Liver (tissue), 9 donors: Measurements from ENCODE around the gene CDKN3. TPM values are rescaled to one million over a fixed set of nuclear protein-coding genes. Genes with fewer than 3 reads are reported as not detected.
"Not testable (repeated sequence)": the region's sequence is repeated elsewhere in the genome, so short reads cannot be mapped to it uniquely, and the experiment has no call there.

Experiments used
- DNase-seq: peaks from one replicate; pipeline ENCODE4 v3.0.0-alpha.2; 2017; ENCODE audit warnings: low spot score
- H3K27ac ChIP-seq, 2 donors: one replicate each; pipeline ENCODE4 v1.7.0; 2013; ENCODE audit warnings: inconsistent platforms in 2 of 2, low read length in 2 of 2, control low read depth in 1 of 2, low read depth in 1 of 2, mild to moderate bottlenecking in 1 of 2
- H3K27me3 ChIP-seq, 4 donors: one replicate each; pipeline versions ENCODE4 v1.6.1 to v1.7.0; 2013; ENCODE audit warnings: low read length in 3 of 4, inconsistent platforms in 1 of 4, mild to moderate bottlenecking in 1 of 4, moderate library complexity in 1 of 4; ENCODE audit not compliant: control insufficient read depth in 4 of 4, insufficient read depth in 4 of 4
- H3K36me3 ChIP-seq, 4 donors: one replicate each; pipeline versions ENCODE4 v1.6.1 to v1.7.0; 2013; ENCODE audit warnings: low read length in 3 of 4, mild to moderate bottlenecking in 3 of 4, low read depth in 1 of 4, moderate library complexity in 1 of 4; ENCODE audit not compliant: control insufficient read depth in 4 of 4, insufficient read depth in 3 of 4
- H3K4me1 ChIP-seq, 4 donors: one replicate each; pipeline versions ENCODE4 v1.6.1 to v1.7.0; 2013; ENCODE audit warnings: low read length in 3 of 4, mild to moderate bottlenecking in 3 of 4, moderate library complexity in 1 of 4; ENCODE audit not compliant: control insufficient read depth in 4 of 4, insufficient read depth in 4 of 4
- H3K4me3 ChIP-seq, 3 donors: one replicate each; pipeline versions ENCODE4 v1.6.1 to v1.7.0; 2013; ENCODE audit warnings: low read length in 3 of 3, control low read depth in 1 of 3, low read depth in 1 of 3, mild to moderate bottlenecking in 1 of 3
- H3K9ac ChIP-seq, 2 donors: one replicate each; pipeline ENCODE4 v1.7.0; 2013; ENCODE audit warnings: low read length in 2 of 2, mild to moderate bottlenecking in 2 of 2, moderate library complexity in 2 of 2, control low read depth in 1 of 2, low read depth in 1 of 2
- H3K9me3 ChIP-seq, 4 donors: one replicate each; pipeline versions ENCODE4 v1.6.1 to v1.7.0; 2013; ENCODE audit warnings: low read length in 3 of 4; ENCODE audit not compliant: control insufficient read depth in 4 of 4
- ATF3 ChIP-seq: IDR thresholded peaks from 2 replicates; pipeline ENCODE4 v1.6.1; 2016; ENCODE audit warnings: antibody characterized with exemption
- EGR1 ChIP-seq, 2 donors: IDR thresholded peaks; 2 replicates each; pipeline ENCODE4 v1.6.1; 2016 to 2018; ENCODE audit warnings: antibody characterized with exemption in 2 of 2, low read depth in 2 of 2
- FOXA1 ChIP-seq: IDR thresholded peaks from 2 replicates; pipeline ENCODE4 v1.6.1; 2016; ENCODE audit warnings: antibody characterized with exemption
- HNF4A ChIP-seq, 2 donors: conservative IDR thresholded peaks; 2 replicates each; pipeline ENCODE4 v1.6.1; 2016; ENCODE audit warnings: antibody characterized with exemption in 2 of 2, mild to moderate bottlenecking in 2 of 2
- JUND ChIP-seq, 2 donors: IDR thresholded peaks; 2 replicates each; pipeline ENCODE4 v1.6.1; 2016; ENCODE audit warnings: antibody characterized with exemption in 2 of 2
- NR2F2 ChIP-seq: IDR thresholded peaks from 2 replicates; pipeline ENCODE4 v1.6.1; 2016; ENCODE audit warnings: antibody characterized with exemption
- RAD21 ChIP-seq, 2 donors: IDR thresholded peaks; 2 replicates each; pipeline ENCODE4 v1.6.1; 2016; ENCODE audit warnings: antibody characterized with exemption in 2 of 2, mild to moderate bottlenecking in 2 of 2
- SP1 ChIP-seq: IDR thresholded peaks from 2 replicates; pipeline ENCODE4 v1.6.1; 2018; ENCODE audit warnings: antibody characterized with exemption, mild to moderate bottlenecking
- TAF1 ChIP-seq: conservative IDR thresholded peaks from 2 replicates; pipeline ENCODE4 v1.6.1; 2016; ENCODE audit warnings: antibody characterized with exemption, mild to moderate bottlenecking
- YY1 ChIP-seq: IDR thresholded peaks from 2 replicates; pipeline ENCODE4 v1.6.1; 2016; ENCODE audit warnings: antibody characterized with exemption, mild to moderate bottlenecking
- ZBTB33 ChIP-seq: IDR thresholded peaks from 2 replicates; pipeline ENCODE4 v1.6.1; 2016; ENCODE audit warnings: antibody characterized with exemption
- WGBS: extraction: QIAGEN DNeasy Blood & Tissue Kit; methylation state at CpG from one replicate; pipeline ENCODE4 v1.1.7; 2013; 5-methylcytosine and 5-hydroxymethylcytosine counted together
- polyA plus RNA-seq, 2 donors: library from polyadenylated mRNA; stranded (reverse) in 1 of 2; unstranded in 1 of 2; fragments of 200-250 nt in 1 of 2; fragments of >200 nt in 1 of 2; fragmentation: Nextera tagmentation in 1 of 2; extraction: Ambion mirVana in 1 of 2; gene quantifications; one replicate each; pipeline versions ENCODE4 v1.2.1 to v1.2.3, GENCODE V29; 2013 to 2015
- total RNA-seq, 2 donors: library from RNA; depleted of rRNA; stranded (reverse); fragments of >200 nt; gene quantifications; one replicate each; pipeline ENCODE4 v1.2.3, GENCODE V29; 2014
- TF ChIP-seq, protein P1 (sequence below): fragments of 150-350 bp; IDR thresholded peaks from 2 replicates; pipeline ENCODE4 v1.5.1; 2017; ENCODE audit warnings: improper control_type of control experiment, low read depth, low read length; ENCODE audit not compliant: missing input control
- TF ChIP-seq, protein P2 (sequence below): IDR thresholded peaks from 2 replicates; pipeline ENCODE4 v1.6.1; 2016; ENCODE audit warnings: antibody characterized with exemption, mild to moderate bottlenecking
- TF ChIP-seq, protein P3 (sequence below): IDR thresholded peaks from 2 replicates; pipeline ENCODE4 v1.6.1; 2016; ENCODE audit warnings: antibody characterized with exemption
- donor health status: healthy.
- donor health status: healthy.
- donor health status: healthy.
- donor health status: healthy.
- donor health status: healthy.

Gene CDKN3
- total and polyA plus RNA-seq, 4 donors = 0.50 to 33.9 (median 2.8) TPM

DNA sequence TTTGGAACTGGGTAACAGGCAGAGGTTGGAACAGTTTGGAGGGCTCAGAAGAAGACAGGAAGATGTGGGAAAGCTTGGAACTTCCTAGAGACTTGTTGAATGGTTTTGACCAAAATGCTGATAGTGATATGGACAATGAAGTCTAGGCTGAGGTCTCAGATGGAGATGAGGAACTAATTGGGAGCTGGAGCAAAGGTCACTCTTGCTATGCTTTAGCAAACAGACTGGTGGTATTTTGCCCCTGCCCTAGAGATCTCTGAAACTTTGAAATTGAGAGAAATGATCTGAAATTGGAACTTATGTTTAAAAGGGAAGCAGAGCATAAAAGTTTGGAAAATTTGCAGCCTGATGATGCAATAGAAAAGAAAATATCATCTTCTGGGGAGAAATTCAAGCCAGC, 61.7 kb downstream of the CDKN3 start:
- not testable (repeated sequence) for H3K9me3 ChIP-seq, H3K27me3 ChIP-seq, DNase-seq, H3K4me3 ChIP-seq, H3K27ac ChIP-seq, H3K9ac ChIP-seq, H3K36me3 ChIP-seq, H3K4me1 ChIP-seq
- TF ChIP-seq HNF4A (conservative IDR thresholded peaks at IDR 0.05) (peak; percentile 34 to 39), ATF3 (peak; percentile 28)

- Histone ChIP-seq H3K9me3 (no peaks in the 10 kb centered on the region), H3K9ac (no peak overlapping the region), H3K27me3 (peaks cover 0 to 7% (median 0%) of the 10 kb centered on the region in 4 donors), H3K4me3 (no peak overlapping the region), H3K27ac (no peak overlapping the region), H3K4me1 (peaks cover 0 to 5% (median 2%) of the 10 kb centered on the region in 4 donors), H3K36me3 (no peaks in the 10 kb centered on the region)
- WGBS = 93% methylated on average over 3 of the region's 3 CpGs
- no peak for DNase-seq
- TF ChIP-seq SP1 (no peak), NR2F2 (no peak), ZBTB33 (no peak), HNF4A (conservative IDR thresholded peaks at IDR 0.05) (no peak), RAD21 (IDR thresholded peaks at IDR 0.05) (no peak), TAF1 (no peak), EGR1 (IDR thresholded peaks at IDR 0.05; ENCODE audit: low read depth in 2 of 2) (no peak), ATF3 (no peak)
- TF ChIP-seq, protein P1, sequence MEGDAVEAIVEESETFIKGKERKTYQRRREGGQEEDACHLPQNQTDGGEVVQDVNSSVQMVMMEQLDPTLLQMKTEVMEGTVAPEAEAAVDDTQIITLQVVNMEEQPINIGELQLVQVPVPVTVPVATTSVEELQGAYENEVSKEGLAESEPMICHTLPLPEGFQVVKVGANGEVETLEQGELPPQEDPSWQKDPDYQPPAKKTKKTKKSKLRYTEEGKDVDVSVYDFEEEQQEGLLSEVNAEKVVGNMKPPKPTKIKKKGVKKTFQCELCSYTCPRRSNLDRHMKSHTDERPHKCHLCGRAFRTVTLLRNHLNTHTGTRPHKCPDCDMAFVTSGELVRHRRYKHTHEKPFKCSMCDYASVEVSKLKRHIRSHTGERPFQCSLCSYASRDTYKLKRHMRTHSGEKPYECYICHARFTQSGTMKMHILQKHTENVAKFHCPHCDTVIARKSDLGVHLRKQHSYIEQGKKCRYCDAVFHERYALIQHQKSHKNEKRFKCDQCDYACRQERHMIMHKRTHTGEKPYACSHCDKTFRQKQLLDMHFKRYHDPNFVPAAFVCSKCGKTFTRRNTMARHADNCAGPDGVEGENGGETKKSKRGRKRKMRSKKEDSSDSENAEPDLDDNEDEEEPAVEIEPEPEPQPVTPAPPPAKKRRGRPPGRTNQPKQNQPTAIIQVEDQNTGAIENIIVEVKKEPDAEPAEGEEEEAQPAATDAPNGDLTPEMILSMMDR = no peak
Observed at GRCh38 chr14:54459106-54459505, 62.3 kb downstream of the CDKN3 start.

DNA sequence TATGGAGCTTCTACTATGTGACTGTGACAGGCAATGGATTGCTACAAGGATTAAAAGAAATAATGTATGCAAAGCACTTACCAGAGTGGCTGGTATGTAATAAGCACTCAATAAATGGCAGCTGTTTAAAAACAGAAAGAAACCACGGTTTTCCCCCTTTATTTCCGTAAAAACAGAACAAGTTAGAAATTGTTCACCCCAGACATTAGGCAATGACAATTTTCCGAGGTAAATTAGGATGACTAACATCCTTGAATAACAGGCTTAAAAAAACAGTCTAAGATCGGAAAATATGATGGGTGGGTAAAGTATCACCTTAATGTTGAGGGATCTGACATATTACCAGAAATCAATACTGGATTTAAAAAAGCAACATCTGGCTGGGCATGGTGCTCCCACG, 65.2 kb downstream of the CDKN3 start:
- WGBS = 86% methylated on average over 5 of the region's 5 CpGs
- Histone ChIP-seq H3K27me3 (peaks cover 0 to 7% (median 0%) of the 10 kb centered on the region in 4 donors), H3K4me1 (peaks cover 0 to 3% (median 1%) of the 10 kb centered on the region in 4 donors), H3K36me3 (no peaks in the 10 kb centered on the region), H3K27ac (no peak overlapping the region), H3K4me3 (no peak overlapping the region), H3K9me3 (peaks cover 0 to 5% (median 0%) of the 10 kb centered on the region in 4 donors), H3K9ac (no peak overlapping the region)
- no peak for DNase-seq
- TF ChIP-seq RAD21 (IDR thresholded peaks at IDR 0.05) (no peak), NR2F2 (no peak), SP1 (no peak), TAF1 (no peak), ZBTB33 (no peak), FOXA1 (no peak), YY1 (no peak), HNF4A (conservative IDR thresholded peaks at IDR 0.05) (no peak), JUND (IDR thresholded peaks at IDR 0.05) (no peak)
- TF ChIP-seq, protein P2, sequence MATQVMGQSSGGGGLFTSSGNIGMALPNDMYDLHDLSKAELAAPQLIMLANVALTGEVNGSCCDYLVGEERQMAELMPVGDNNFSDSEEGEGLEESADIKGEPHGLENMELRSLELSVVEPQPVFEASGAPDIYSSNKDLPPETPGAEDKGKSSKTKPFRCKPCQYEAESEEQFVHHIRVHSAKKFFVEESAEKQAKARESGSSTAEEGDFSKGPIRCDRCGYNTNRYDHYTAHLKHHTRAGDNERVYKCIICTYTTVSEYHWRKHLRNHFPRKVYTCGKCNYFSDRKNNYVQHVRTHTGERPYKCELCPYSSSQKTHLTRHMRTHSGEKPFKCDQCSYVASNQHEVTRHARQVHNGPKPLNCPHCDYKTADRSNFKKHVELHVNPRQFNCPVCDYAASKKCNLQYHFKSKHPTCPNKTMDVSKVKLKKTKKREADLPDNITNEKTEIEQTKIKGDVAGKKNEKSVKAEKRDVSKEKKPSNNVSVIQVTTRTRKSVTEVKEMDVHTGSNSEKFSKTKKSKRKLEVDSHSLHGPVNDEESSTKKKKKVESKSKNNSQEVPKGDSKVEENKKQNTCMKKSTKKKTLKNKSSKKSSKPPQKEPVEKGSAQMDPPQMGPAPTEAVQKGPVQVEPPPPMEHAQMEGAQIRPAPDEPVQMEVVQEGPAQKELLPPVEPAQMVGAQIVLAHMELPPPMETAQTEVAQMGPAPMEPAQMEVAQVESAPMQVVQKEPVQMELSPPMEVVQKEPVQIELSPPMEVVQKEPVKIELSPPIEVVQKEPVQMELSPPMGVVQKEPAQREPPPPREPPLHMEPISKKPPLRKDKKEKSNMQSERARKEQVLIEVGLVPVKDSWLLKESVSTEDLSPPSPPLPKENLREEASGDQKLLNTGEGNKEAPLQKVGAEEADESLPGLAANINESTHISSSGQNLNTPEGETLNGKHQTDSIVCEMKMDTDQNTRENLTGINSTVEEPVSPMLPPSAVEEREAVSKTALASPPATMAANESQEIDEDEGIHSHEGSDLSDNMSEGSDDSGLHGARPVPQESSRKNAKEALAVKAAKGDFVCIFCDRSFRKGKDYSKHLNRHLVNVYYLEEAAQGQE = no peak
- TF ChIP-seq, protein P3, sequence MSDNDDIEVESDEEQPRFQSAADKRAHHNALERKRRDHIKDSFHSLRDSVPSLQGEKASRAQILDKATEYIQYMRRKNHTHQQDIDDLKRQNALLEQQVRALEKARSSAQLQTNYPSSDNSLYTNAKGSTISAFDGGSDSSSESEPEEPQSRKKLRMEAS = no peak
- TF ChIP-seq, protein P1 = no peak
